OCI-LY1 (cell line): Measurements from ENCODE around the gene AK4.

Experiments used
- CTCF ChIP-seq: fragments of 200-600 bp; sonication (generic), shearing (Covaris generic); IDR thresholded peaks from 2 replicates; pipeline ENCODE4 v1.5.1; 2017; ENCODE audit warnings: mild to moderate bottlenecking, antibody characterized with exemption, low read length, moderate library complexity, mixed read lengths
- EZH2 ChIP-seq: fragments of 200-600 bp; sonication (generic), shearing (Covaris generic); IDR thresholded peaks from 2 replicates; pipeline ENCODE4 v1.8.0; 2017; ENCODE audit warnings: borderline replicate concordance, mixed run types, mild to moderate bottlenecking, antibody characterized with exemption, low read length, moderate library complexity, mixed read lengths

DNA sequence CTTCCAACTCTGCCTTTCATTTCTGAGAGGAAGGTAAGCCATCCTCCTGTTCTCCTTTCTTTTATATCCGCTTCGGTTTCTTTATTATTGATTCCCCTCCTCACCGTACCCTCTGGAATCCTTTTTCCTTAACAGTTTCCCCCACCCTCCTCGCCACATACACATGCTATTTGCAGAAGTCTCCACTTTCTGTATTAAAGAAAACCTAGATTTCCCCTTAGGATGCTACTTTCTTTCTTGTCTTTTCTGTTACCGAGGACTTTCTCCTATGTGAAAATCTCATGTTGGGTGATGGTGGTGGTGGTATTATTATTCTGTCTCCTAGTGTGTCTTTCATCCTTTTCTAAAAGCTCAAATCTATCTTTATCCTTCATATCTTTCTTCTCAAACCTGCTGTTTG is 62.3 kb downstream of the AK4 start:
- TF ChIP-seq CTCF (no peak), EZH2 (no peak)
